Liver (tissue), 9 donors: ENCODE results near the gene KCNJ14. TPM values are rescaled to one million over a fixed set of nuclear protein-coding genes. Genes with fewer than 3 reads are reported as not detected.

ENCODE experiments used
- DNase-seq: peaks from one replicate; pipeline ENCODE4 v3.0.0-alpha.2; 2017; ENCODE audit warnings: low spot score
- H3K27ac ChIP-seq, 2 donors: one replicate each; pipeline ENCODE4 v1.7.0; 2013; ENCODE audit warnings: inconsistent platforms in 2 of 2, low read length in 2 of 2, control low read depth in 1 of 2, low read depth in 1 of 2, mild to moderate bottlenecking in 1 of 2
- H3K27me3 ChIP-seq, 4 donors: one replicate each; pipeline versions ENCODE4 v1.6.1 to v1.7.0; 2013; ENCODE audit warnings: low read length in 3 of 4, inconsistent platforms in 1 of 4, mild to moderate bottlenecking in 1 of 4, moderate library complexity in 1 of 4; ENCODE audit not compliant: control insufficient read depth in 4 of 4, insufficient read depth in 4 of 4
- H3K36me3 ChIP-seq, 4 donors: one replicate each; pipeline versions ENCODE4 v1.6.1 to v1.7.0; 2013; ENCODE audit warnings: low read length in 3 of 4, mild to moderate bottlenecking in 3 of 4, low read depth in 1 of 4, moderate library complexity in 1 of 4; ENCODE audit not compliant: control insufficient read depth in 4 of 4, insufficient read depth in 3 of 4
- H3K4me1 ChIP-seq, 4 donors: one replicate each; pipeline versions ENCODE4 v1.6.1 to v1.7.0; 2013; ENCODE audit warnings: low read length in 3 of 4, mild to moderate bottlenecking in 3 of 4, moderate library complexity in 1 of 4; ENCODE audit not compliant: control insufficient read depth in 4 of 4, insufficient read depth in 4 of 4
- H3K4me3 ChIP-seq, 3 donors: one replicate each; pipeline versions ENCODE4 v1.6.1 to v1.7.0; 2013; ENCODE audit warnings: low read length in 3 of 3, control low read depth in 1 of 3, low read depth in 1 of 3, mild to moderate bottlenecking in 1 of 3
- H3K9ac ChIP-seq, 2 donors: one replicate each; pipeline ENCODE4 v1.7.0; 2013; ENCODE audit warnings: low read length in 2 of 2, mild to moderate bottlenecking in 2 of 2, moderate library complexity in 2 of 2, control low read depth in 1 of 2, low read depth in 1 of 2
- H3K9me3 ChIP-seq, 4 donors: one replicate each; pipeline versions ENCODE4 v1.6.1 to v1.7.0; 2013; ENCODE audit warnings: low read length in 3 of 4; ENCODE audit not compliant: control insufficient read depth in 4 of 4
- EGR1 ChIP-seq, 2 donors: IDR thresholded peaks; 2 replicates each; pipeline ENCODE4 v1.6.1; 2016 to 2018; ENCODE audit warnings: antibody characterized with exemption in 2 of 2, low read depth in 2 of 2
- FOXA1 ChIP-seq: IDR thresholded peaks from 2 replicates; pipeline ENCODE4 v1.6.1; 2016; ENCODE audit warnings: antibody characterized with exemption
- FOXA2 ChIP-seq: IDR thresholded peaks from 2 replicates; pipeline ENCODE4 v1.6.1; 2016; ENCODE audit warnings: antibody characterized with exemption
- GABPA ChIP-seq, 2 donors: IDR thresholded peaks in 1 of 2; conservative IDR thresholded peaks in 1 of 2; 2 replicates each; pipeline ENCODE4 v1.6.1; 2016; ENCODE audit warnings: antibody characterized with exemption in 2 of 2, mild to moderate bottlenecking in 1 of 2, moderate library complexity in 1 of 2
- HNF4A ChIP-seq, 2 donors: conservative IDR thresholded peaks; 2 replicates each; pipeline ENCODE4 v1.6.1; 2016; ENCODE audit warnings: antibody characterized with exemption in 2 of 2, mild to moderate bottlenecking in 2 of 2
- HNF4G ChIP-seq: IDR thresholded peaks from 2 replicates; pipeline ENCODE4 v1.6.1; 2016; ENCODE audit warnings: antibody characterized with exemption
- JUND ChIP-seq, 2 donors: IDR thresholded peaks; 2 replicates each; pipeline ENCODE4 v1.6.1; 2016; ENCODE audit warnings: antibody characterized with exemption in 2 of 2
- RXRA ChIP-seq, 2 donors: IDR thresholded peaks; 2 replicates each; pipeline ENCODE4 v1.6.1; 2017 to 2018; ENCODE audit warnings: antibody characterized with exemption in 2 of 2, mild to moderate bottlenecking in 1 of 2
- SP1 ChIP-seq: IDR thresholded peaks from 2 replicates; pipeline ENCODE4 v1.6.1; 2018; ENCODE audit warnings: antibody characterized with exemption, mild to moderate bottlenecking
- TAF1 ChIP-seq: conservative IDR thresholded peaks from 2 replicates; pipeline ENCODE4 v1.6.1; 2016; ENCODE audit warnings: antibody characterized with exemption, mild to moderate bottlenecking
- ZBTB33 ChIP-seq: IDR thresholded peaks from 2 replicates; pipeline ENCODE4 v1.6.1; 2016; ENCODE audit warnings: antibody characterized with exemption
- WGBS: extraction: QIAGEN DNeasy Blood & Tissue Kit; methylation state at CpG from one replicate; pipeline ENCODE4 v1.1.7; 2013; 5-methylcytosine and 5-hydroxymethylcytosine counted together
- polyA plus RNA-seq, 2 donors: library from polyadenylated mRNA; stranded (reverse) in 1 of 2; unstranded in 1 of 2; fragments of 200-250 nt in 1 of 2; fragments of >200 nt in 1 of 2; fragmentation: Nextera tagmentation in 1 of 2; extraction: Ambion mirVana in 1 of 2; gene quantifications; one replicate each; pipeline versions ENCODE4 v1.2.1 to v1.2.3, GENCODE V29; 2013 to 2015
- total RNA-seq, 2 donors: library from RNA; depleted of rRNA; stranded (reverse); fragments of >200 nt; gene quantifications; one replicate each; pipeline ENCODE4 v1.2.3, GENCODE V29; 2014
- TF ChIP-seq, protein P1 (sequence below): IDR thresholded peaks from 2 replicates; pipeline ENCODE4 v1.6.1; 2016; ENCODE audit warnings: antibody characterized with exemption
- TF ChIP-seq, protein P2 (sequence below): IDR thresholded peaks from 2 replicates; pipeline ENCODE4 v1.6.1; 2016; ENCODE audit warnings: antibody characterized with exemption
- donor health status: healthy.
- donor health status: healthy.
- donor health status: healthy.
- donor health status: healthy.
- donor health status: healthy.

Gene KCNJ14
- total and polyA plus RNA-seq, 4 donors: 0.06 to 0.92 (median 0.17) TPM

- H3K36me3 ChIP-seq: peaks cover 11 to 35% (median 19%) of the 10 kb centered on the region in 4 donors
- 95% methylated on average over 10 of the region's 10 CpGs for WGBS
- TF ChIP-seq GABPA (IDR thresholded peaks at IDR 0.05 in 1 of 2, conservative IDR thresholded peaks at IDR 0.05 in 1 of 2): no peak
- TF ChIP-seq HNF4A (conservative IDR thresholded peaks at IDR 0.05): no peak
- no peak for TF ChIP-seq ZBTB33
- TF ChIP-seq TAF1: no peak
- no peak for TF ChIP-seq EGR1 (IDR thresholded peaks at IDR 0.05; ENCODE audit: low read depth in 2 of 2)
- TF ChIP-seq JUND (IDR thresholded peaks at IDR 0.05): no peak
- TF ChIP-seq FOXA2: no peak
- TF ChIP-seq, protein P1, sequence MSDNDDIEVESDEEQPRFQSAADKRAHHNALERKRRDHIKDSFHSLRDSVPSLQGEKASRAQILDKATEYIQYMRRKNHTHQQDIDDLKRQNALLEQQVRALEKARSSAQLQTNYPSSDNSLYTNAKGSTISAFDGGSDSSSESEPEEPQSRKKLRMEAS: no peak
- TF ChIP-seq, protein P2, sequence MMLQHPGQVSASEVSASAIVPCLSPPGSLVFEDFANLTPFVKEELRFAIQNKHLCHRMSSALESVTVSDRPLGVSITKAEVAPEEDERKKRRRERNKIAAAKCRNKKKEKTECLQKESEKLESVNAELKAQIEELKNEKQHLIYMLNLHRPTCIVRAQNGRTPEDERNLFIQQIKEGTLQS: no peak
Measured at GRCh38 chr19:48470856-48471255, 15.5 kb downstream of the KCNJ14 start.

GRCh38 chr19:48471836-48472235 is 16.5 kb downstream of the KCNJ14 start:
- DNase-seq: no peak
- TF ChIP-seq SP1 (no peak), JUND (IDR thresholded peaks at IDR 0.05) (no peak), FOXA1 (no peak)
- 94% methylated on average over 4 of the region's 4 CpGs for WGBS
- Histone ChIP-seq H3K27ac (no peak overlapping the region), H3K4me1 (peaks cover 4 to 26% (median 19%) of the 10 kb centered on the region in 4 donors), H3K9me3 (no peaks in the 10 kb centered on the region), H3K27me3 (no peaks in the 10 kb centered on the region), H3K4me3 (no peak overlapping the region), H3K36me3 (peaks cover 12 to 40% (median 23%) of the 10 kb centered on the region in 4 donors), H3K9ac (no peak overlapping the region)

More at GRCh38 chr19:48470856-48471255, 15.5 kb downstream of the KCNJ14 start:
- Histone ChIP-seq H3K9me3 (no peaks in the 10 kb centered on the region), H3K4me1 (peaks cover 4 to 26% (median 19%) of the 10 kb centered on the region in 4 donors), H3K27me3 (no peaks in the 10 kb centered on the region), H3K9ac (no peak overlapping the region), H3K27ac (no peak overlapping the region), H3K4me3 (no peak overlapping the region)
- DNase-seq: no peak

GRCh38 chr19:48473161-48473966 is 18.0 kb downstream of the KCNJ14 start:
- WGBS: 80% methylated on average over 14 of the region's 14 CpGs
- H3K4me3 ChIP-seq: no peak overlapping the region
- no peaks in the 10 kb centered on the region for H3K9me3 ChIP-seq
- TF ChIP-seq TAF1 (no peak), RXRA (IDR thresholded peaks at IDR 0.05) (peak; percentile 27 to 58), FOXA2 (no peak), HNF4G (no peak)
- peaks cover 18 to 51% (median 23%) of the 10 kb centered on the region in 4 donors for H3K36me3 ChIP-seq
- H3K4me1 ChIP-seq: peaks cover 4 to 24% (median 18%) of the 10 kb centered on the region in 4 donors
- DNase-seq: no peak
- H3K27me3 ChIP-seq: no peaks in the 10 kb centered on the region
- no peak overlapping the region for H3K9ac ChIP-seq
- H3K27ac ChIP-seq: no peak overlapping the region
